HEK293 (cell line): ENCODE data around the gene PPP4C.

Experiments used
- CTCF ChIA-PET: fragments of 350-600 bp; formaldehyde crosslinking; extraction: SDS; loops from one replicate; lab custom pipeline; 2021; ENCODE audit warnings: antibody characterized with exemption; lab: Yijun Ruan, JAX
- POLR2A ChIA-PET: fragments of 300-600 bp; formaldehyde crosslinking; extraction: SDS; loops from one replicate; lab custom pipeline; 2020; ENCODE audit warnings: antibody characterized with exemption, inconsistent platforms; lab: Yijun Ruan, JAX
- H3K27ac ChIP-seq: fragments of 200-500 bp; sonication (Bioruptor generic); 2 replicates; pipeline ENCODE4 v1.5.1; 2014; ENCODE audit warnings: low read depth, low read length, control low read depth, inconsistent platforms; ENCODE audit errors: extremely low read depth
- H3K36me3 ChIP-seq, 2 experiments: fragments of 200-500 bp in 1 of 2; sonication (Bioruptor generic) in 1 of 2; 1 replicate in 1 of 2; 2 replicates in 1 of 2; pipeline ENCODE4 v1.5.1; 2014 to 2017; ENCODE audit warnings: inconsistent platforms in 2 of 2, low read length in 2 of 2; ENCODE audit not compliant: control insufficient read depth in 2 of 2, insufficient read depth in 1 of 2
- H3K4me1 ChIP-seq: fragments of 200-500 bp; sonication (Bioruptor generic); 2 replicates; pipeline ENCODE4 v1.5.1; 2014; ENCODE audit warnings: mild to moderate bottlenecking, low read length, inconsistent platforms; ENCODE audit not compliant: control insufficient read depth, insufficient read depth
- H3K4me3 ChIP-seq: 2 replicates; pipeline ENCODE4 v1.5.1; 2011; ENCODE audit warnings: low read depth, mild to moderate bottlenecking, control low read depth, low read length, moderate library complexity
- H3K9me3 ChIP-seq: fragments of 200-500 bp; sonication (Bioruptor generic); 2 replicates; pipeline ENCODE4 v1.5.1; 2014; ENCODE audit warnings: low read depth, low read length, inconsistent platforms; ENCODE audit not compliant: control insufficient read depth, insufficient read depth
- REPIN1 ChIP-seq: fragments of 450-650 bp; formaldehyde crosslinking; IDR thresholded peaks from 2 replicates; pipeline ENCODE4 v1.5.1; 2017; ENCODE audit warnings: missing biosample characterization, missing genetic modification characterization, low read depth
- SALL2 ChIP-seq: fragments of 450-650 bp; formaldehyde crosslinking; IDR thresholded peaks from 2 replicates; pipeline ENCODE4 v1.5.0; 2017; ENCODE audit warnings: missing biosample characterization, mild to moderate bottlenecking, missing genetic modification characterization, borderline replicate concordance
- SCRT2 ChIP-seq: fragments of 450-650 bp; formaldehyde crosslinking; IDR thresholded peaks from 2 replicates; pipeline ENCODE4 v1.5.1; 2016; ENCODE audit warnings: missing biosample characterization, missing genetic modification characterization
- TRIM28 ChIP-seq: IDR thresholded peaks from 2 replicates; pipeline ENCODE4 v1.6.1; 2011; ENCODE audit warnings: low read length, control low read depth, borderline replicate concordance
- ZFP3 ChIP-seq: fragments of 450-650 bp; formaldehyde crosslinking; IDR thresholded peaks from 2 replicates; pipeline ENCODE4 v1.5.1; 2016; ENCODE audit warnings: low read depth, missing biosample characterization, missing genetic modification characterization
- ZNF184 ChIP-seq: fragments of 450-650 bp; IDR thresholded peaks from 2 replicates; pipeline ENCODE4 v1.5.1; 2018; ENCODE audit warnings: missing biosample characterization, mild to moderate bottlenecking, missing genetic modification characterization
- ZNF280D ChIP-seq: fragments of 450-650 bp; formaldehyde crosslinking; IDR thresholded peaks from 2 replicates; pipeline ENCODE4 v1.5.1; 2016; ENCODE audit warnings: missing biosample characterization, missing genetic modification characterization
- ZNF292 ChIP-seq: fragments of 450-650 bp; formaldehyde crosslinking; IDR thresholded peaks from 2 replicates; pipeline ENCODE4 v1.5.1; 2016; ENCODE audit warnings: low read depth, missing biosample characterization, missing genetic modification characterization, borderline replicate concordance
- ZNF324 ChIP-seq: fragments of 450-650 bp; formaldehyde crosslinking; IDR thresholded peaks from 2 replicates; pipeline ENCODE4 v1.5.1; 2016; ENCODE audit warnings: missing biosample characterization, missing genetic modification characterization
- ZNF362 ChIP-seq: fragments of 450-650 bp; formaldehyde crosslinking; IDR thresholded peaks from 2 replicates; pipeline ENCODE4 v1.5.1; 2016; ENCODE audit warnings: missing biosample characterization, missing genetic modification characterization
- ZNF488 ChIP-seq: fragments of 450-650 bp; formaldehyde crosslinking; IDR thresholded peaks from 2 replicates; pipeline ENCODE4 v1.5.1; 2016; ENCODE audit warnings: missing biosample characterization, missing genetic modification characterization
- ZNF510 ChIP-seq: fragments of 450-650 bp; formaldehyde crosslinking; IDR thresholded peaks from 2 replicates; pipeline ENCODE4 v1.5.1; 2018; ENCODE audit warnings: mild to moderate bottlenecking, missing genetic modification characterization, missing biosample characterization; ENCODE audit not compliant: insufficient replicate concordance
- ZNF623 ChIP-seq: fragments of 450-650 bp; formaldehyde crosslinking; IDR thresholded peaks from 2 replicates; pipeline ENCODE4 v1.5.1; 2016; ENCODE audit warnings: missing biosample characterization, missing genetic modification characterization
- ZNF626 ChIP-seq: fragments of 450-650 bp; sonication (Bioruptor Pico); formaldehyde crosslinking; IDR thresholded peaks from 2 replicates; pipeline ENCODE4 v1.5.1; 2018; ENCODE audit warnings: missing biosample characterization, missing genetic modification characterization, inconsistent platforms
- ZNF629 ChIP-seq: fragments of 450-650 bp; formaldehyde crosslinking; IDR thresholded peaks from 2 replicates; pipeline ENCODE4 v1.5.1; 2017; ENCODE audit warnings: missing biosample characterization, missing genetic modification characterization
- ZNF654 ChIP-seq: fragments of 450-650 bp; formaldehyde crosslinking; IDR thresholded peaks from 2 replicates; pipeline ENCODE4 v1.5.1; 2016; ENCODE audit warnings: low read depth, missing biosample characterization, missing genetic modification characterization
- TF ChIP-seq, protein P1 (sequence below): fragments of 450-650 bp; formaldehyde crosslinking; IDR thresholded peaks from 2 replicates; pipeline ENCODE4 v1.5.1; 2016; ENCODE audit warnings: missing biosample characterization, missing genetic modification characterization

Gene PPP4C

DNA sequence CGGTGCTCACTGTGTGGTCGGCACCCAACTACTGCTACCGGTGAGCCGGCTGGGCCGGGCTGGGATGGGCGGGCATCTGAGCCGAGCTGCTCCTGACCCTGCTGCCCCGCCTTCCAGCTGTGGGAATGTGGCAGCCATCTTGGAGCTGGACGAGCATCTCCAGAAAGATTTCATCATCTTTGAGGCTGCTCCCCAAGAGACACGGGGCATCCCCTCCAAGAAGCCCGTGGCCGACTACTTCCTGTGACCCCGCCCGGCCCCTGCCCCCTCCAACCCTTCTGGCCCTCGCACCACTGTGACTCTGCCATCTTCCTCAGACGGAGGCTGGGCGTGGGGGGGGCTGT, 9.0 kb downstream of the PPP4C start (continued):
- TF ChIP-seq ZNF488 (tag by site-specific recombination) (no peak), ZNF510 (tag by site-specific recombination) (no peak), SALL2 (tag by site-specific recombination) (no peak)

DNA sequence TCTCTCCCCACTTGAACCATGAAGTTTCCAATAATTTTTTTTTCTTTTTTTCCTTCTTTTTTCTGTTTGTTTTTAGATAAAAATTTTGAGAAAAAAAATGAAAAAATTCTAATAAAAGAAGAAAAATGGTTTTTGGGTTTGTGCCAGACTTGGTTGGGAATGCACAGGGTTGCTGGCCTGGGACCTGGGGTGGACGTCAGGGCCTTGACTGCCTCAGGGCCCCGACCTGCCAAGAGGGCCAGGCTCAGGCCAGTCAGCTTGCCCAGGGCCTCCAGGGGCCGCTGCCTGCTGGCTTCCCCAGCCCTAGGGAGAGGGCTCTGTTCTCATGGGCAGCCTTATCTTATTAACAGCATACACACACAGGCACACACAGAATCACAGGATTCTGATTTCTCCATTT, 9.5 kb downstream of the PPP4C start:
- POLR2A ChIA-PET: interaction anchor here (0.5 to 2.9 kb wide), 3 partner anchors 19 to 325 kb away, joined by 4 to 13 read pairs (median 5); partner anchors contain the start of gene ALDOA
- CTCF ChIA-PET: no interaction called here
- no peak overlapping the region for H3K27ac ChIP-seq

DNA sequence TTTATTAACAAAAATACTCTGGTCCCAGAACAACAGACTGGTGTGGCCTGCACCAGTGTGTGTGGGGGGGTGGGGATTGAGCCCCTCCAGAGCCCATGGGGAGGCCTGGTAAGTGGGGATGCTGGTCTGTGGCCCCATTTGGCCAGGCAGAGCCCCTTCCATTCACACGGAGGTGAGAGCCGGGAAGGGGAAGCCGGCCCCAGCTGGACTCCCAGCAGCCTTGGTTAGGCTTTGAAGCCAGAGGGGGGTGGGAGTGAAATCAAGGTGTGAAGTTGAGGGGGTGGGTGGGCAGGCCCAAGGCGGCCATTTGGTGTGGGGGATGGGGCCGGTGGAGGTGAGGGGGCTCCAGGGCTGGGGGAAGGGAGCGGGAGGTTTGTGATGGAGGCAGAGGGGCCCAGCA, 10.0 kb downstream of the PPP4C start:
- POLR2A ChIA-PET: interaction anchor here (2.9 kb wide), 1 partner anchor 20 kb away, joined by 13 read pairs; the partner anchor contains the start of gene ALDOA
- Histone ChIP-seq H3K4me3 (no peak overlapping the region), H3K36me3 (peaks cover 9 to 60% of the 10 kb centered on the region in 2 experiments; a peak in 2 of 3 replicates), H3K4me1 (no peaks in the 10 kb centered on the region), H3K27ac (no peak overlapping the region), H3K9me3 (no peaks in the 10 kb centered on the region)
- CTCF ChIA-PET: interaction anchor here (0.6 kb wide), 1 partner anchor 37 kb away, joined by 3 read pairs; no protein-coding TSS in a partner anchor
- TF ChIP-seq, protein P1, sequence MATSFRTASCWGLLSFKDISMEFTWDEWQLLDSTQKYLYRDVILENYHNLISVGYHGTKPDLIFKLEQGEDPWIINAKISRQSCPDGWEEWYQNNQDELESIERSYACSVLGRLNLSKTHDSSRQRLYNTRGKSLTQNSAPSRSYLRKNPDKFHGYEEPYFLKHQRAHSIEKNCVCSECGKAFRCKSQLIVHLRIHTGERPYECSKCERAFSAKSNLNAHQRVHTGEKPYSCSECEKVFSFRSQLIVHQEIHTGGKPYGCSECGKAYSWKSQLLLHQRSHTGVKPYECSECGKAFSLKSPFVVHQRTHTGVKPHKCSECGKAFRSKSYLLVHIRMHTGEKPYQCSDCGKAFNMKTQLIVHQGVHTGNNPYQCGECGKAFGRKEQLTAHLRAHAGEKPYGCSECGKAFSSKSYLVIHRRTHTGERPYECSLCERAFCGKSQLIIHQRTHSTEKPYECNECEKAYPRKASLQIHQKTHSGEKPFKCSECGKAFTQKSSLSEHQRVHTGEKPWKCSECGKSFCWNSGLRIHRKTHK (tag by site-specific recombination): no peak
- TF ChIP-seq ZNF292 (tag by site-specific recombination): no peak
- TF ChIP-seq ZNF280D (tag by site-specific recombination): no peak
- no peak for TF ChIP-seq SCRT2 (tag by site-specific recombination)
- no peak for TF ChIP-seq ZNF324 (tag by site-specific recombination)
- no peak for TF ChIP-seq ZFP3 (tag by site-specific recombination)
- TF ChIP-seq ZNF629: no peak
- no peak for TF ChIP-seq ZNF488 (tag by site-specific recombination)
- no peak for TF ChIP-seq ZNF654 (tag by site-specific recombination)
- TF ChIP-seq REPIN1 (tag by site-specific recombination): no peak
- no peak for TF ChIP-seq ZNF184
- TF ChIP-seq TRIM28: no peak
- TF ChIP-seq ZNF623 (tag by site-specific recombination): no peak

More for the DNA sequence above, 9.5 kb downstream of the PPP4C start:
- TF ChIP-seq ZNF362 (tag by site-specific recombination): 0 out of 2 replicates have a peak, but pooled peaks have one; percentile 35
- no peak for TF ChIP-seq ZNF626 (tag by site-specific recombination)
- Histone ChIP-seq H3K36me3 (peaks cover 15 to 66% of the 10 kb centered on the region in 2 experiments; a peak in 2 of 3 replicates), H3K4me1 (no peaks in the 10 kb centered on the region), H3K9me3 (no peaks in the 10 kb centered on the region), H3K4me3 (no peak overlapping the region)
